HG02884 (cell line): ENCODE data around the gene RRAS2.
"Not testable (repeated sequence)": the region's sequence is repeated elsewhere in the genome, so short reads cannot be mapped to it uniquely, and the experiment has no call there.

Experiments
- ATAC-seq: cut with Tn5 transposase; IDR thresholded peaks from one replicate; pipeline ENCODE4 v1.9.1; 2021; ENCODE audit warnings: mild to moderate bottlenecking, moderate library complexity; ENCODE audit not compliant: unreplicated experiment

Gene RRAS2

GRCh38 chr11:14372011-14372410 is 13.0 kb upstream of the RRAS2 start:
- no peak for ATAC-seq

- no peak for ATAC-seq
Observed at GRCh38 chr11:14371249-14371648, 12.3 kb upstream of the RRAS2 start.

GRCh38 chr11:14370496-14370895 is 11.5 kb upstream of the RRAS2 start:
- ATAC-seq = peak; percentile 55

- ATAC-seq = no peak
Observed at GRCh38 chr11:14369598-14369997, 10.6 kb upstream of the RRAS2 start.

GRCh38 chr11:14366936-14367335 is 8.0 kb upstream of the RRAS2 start:
- ATAC-seq = no peak

- no peak for ATAC-seq
Observed at GRCh38 chr11:14364322-14364721, 5.3 kb upstream of the RRAS2 start.

- ATAC-seq = no peak
Observed at GRCh38 chr11:14362611-14363010, 3.6 kb upstream of the RRAS2 start.

- ATAC-seq = no peak
Observed at GRCh38 chr11:14361951-14362350, 3.0 kb upstream of the RRAS2 start.

- ATAC-seq = no peak
Observed at GRCh38 chr11:14360976-14361375, 2.0 kb upstream of the RRAS2 start.

- ATAC-seq = no peak
Observed at GRCh38 chr11:14359501-14360031, 583 bp upstream of the RRAS2 start.

- ATAC-seq = peak; percentile 41
Observed at GRCh38 chr11:14357881-14358728, 878 bp downstream of the RRAS2 start.

- ATAC-seq = no peak
Observed at GRCh38 chr11:14356342-14356741, 2.6 kb downstream of the RRAS2 start.

GRCh38 chr11:14354604-14355003 is 4.4 kb downstream of the RRAS2 start:
- ATAC-seq = not testable (repeated sequence)

GRCh38 chr11:14350716-14351238 is 8.2 kb downstream of the RRAS2 start:
- ATAC-seq = no peak

- no peak for ATAC-seq
Observed at GRCh38 chr11:14350215-14350614, 8.8 kb downstream of the RRAS2 start.

GRCh38 chr11:14347991-14348390 is 11.0 kb downstream of the RRAS2 start:
- ATAC-seq = no peak

- ATAC-seq = no peak
Observed at GRCh38 chr11:14347494-14347893, 11.5 kb downstream of the RRAS2 start.

GRCh38 chr11:14346303-14346955 is 12.6 kb downstream of the RRAS2 start:
- ATAC-seq = no peak

- ATAC-seq = no peak
Observed at GRCh38 chr11:14345668-14346067, 13.3 kb downstream of the RRAS2 start.

GRCh38 chr11:14345016-14345415 is 14.0 kb downstream of the RRAS2 start:
- ATAC-seq = not testable (repeated sequence)

- ATAC-seq = peak; percentile 64
Observed at GRCh38 chr11:14342906-14343305, 16.1 kb downstream of the RRAS2 start.

- no peak for ATAC-seq
Observed at GRCh38 chr11:14341968-14342367, 17.0 kb downstream of the RRAS2 start.
